NT2/D1 (cell line): ENCODE results near the gene BCKDHB.
A peak's percentile ranks its signal among the peaks of the same experiment; 100 is the strongest.

Experiments used
- DNase-seq: peaks from one replicate; pipeline ENCODE4 v3.0.0-alpha.2; 2011; ENCODE audit warnings: low read depth, low spot score
- H3K27me3 ChIP-seq: 2 replicates; pipeline ENCODE4 v1.6.0; 2011; ENCODE audit warnings: mild to moderate bottlenecking; ENCODE audit not compliant: insufficient read length, insufficient read depth
- H3K36me3 ChIP-seq: 2 replicates; pipeline ENCODE4 v1.6.1; 2011; ENCODE audit warnings: mild to moderate bottlenecking, low read length, mixed read lengths; ENCODE audit not compliant: insufficient read depth, insufficient read length
- H3K4me1 ChIP-seq: 2 replicates; pipeline ENCODE4 v1.5.1; 2011; ENCODE audit not compliant: insufficient read depth, insufficient read length
- H3K4me3 ChIP-seq: 2 replicates; pipeline ENCODE4 v1.5.1; 2011; ENCODE audit warnings: low read depth; ENCODE audit not compliant: insufficient read length
- H3K9ac ChIP-seq: 2 replicates; pipeline ENCODE4 v1.6.0; 2011; ENCODE audit warnings: low read depth; ENCODE audit not compliant: insufficient read length
- H3K9me3 ChIP-seq: 2 replicates; pipeline ENCODE4 v1.5.1; 2011; ENCODE audit warnings: mild to moderate bottlenecking, low read length; ENCODE audit not compliant: insufficient read depth
- SUZ12 ChIP-seq: IDR thresholded peaks from 2 replicates; pipeline ENCODE4 v1.6.1; 2011; ENCODE audit not compliant: insufficient read length, insufficient read depth; ENCODE audit errors: extremely low read depth
- YY1 ChIP-seq: IDR thresholded peaks from 2 replicates; pipeline ENCODE4 v1.6.1; 2011; ENCODE audit not compliant: insufficient read length, insufficient read depth
- ZNF274 ChIP-seq: IDR thresholded peaks from 2 replicates; pipeline ENCODE4 v1.6.1; 2011; ENCODE audit warnings: mild to moderate bottlenecking, low read depth, low read length

Gene BCKDHB

DNA sequence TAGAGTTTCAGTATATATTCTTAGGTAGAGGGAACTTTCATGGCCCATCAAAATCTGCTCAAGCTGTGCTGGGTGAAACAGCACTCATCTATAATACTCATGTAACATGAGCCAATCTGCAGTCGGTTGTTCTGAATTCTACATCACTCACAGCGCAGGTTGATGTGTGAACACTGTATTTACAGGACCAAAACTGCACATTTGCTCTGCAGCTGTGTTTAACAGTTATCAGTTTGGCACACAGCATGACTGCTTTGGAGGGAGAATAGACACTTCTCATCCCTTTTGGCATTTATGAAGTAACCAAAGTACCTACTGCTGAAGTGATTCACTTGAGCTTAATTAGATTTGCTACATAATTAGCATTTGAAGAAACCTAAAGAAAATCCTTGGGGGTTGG, 225.1 kb downstream of the BCKDHB start:
- Histone ChIP-seq H3K4me3 (no peak overlapping the region), H3K36me3 (no peaks in the 10 kb centered on the region), H3K4me1 (no peaks in the 10 kb centered on the region), H3K9me3 (no peaks in the 10 kb centered on the region), H3K9ac (no peak overlapping the region), H3K27me3 (no peaks in the 10 kb centered on the region)
- DNase-seq = no peak
- TF ChIP-seq SUZ12 = no peak
- TF ChIP-seq YY1 = no peak
- TF ChIP-seq ZNF274 = no peak

DNA sequence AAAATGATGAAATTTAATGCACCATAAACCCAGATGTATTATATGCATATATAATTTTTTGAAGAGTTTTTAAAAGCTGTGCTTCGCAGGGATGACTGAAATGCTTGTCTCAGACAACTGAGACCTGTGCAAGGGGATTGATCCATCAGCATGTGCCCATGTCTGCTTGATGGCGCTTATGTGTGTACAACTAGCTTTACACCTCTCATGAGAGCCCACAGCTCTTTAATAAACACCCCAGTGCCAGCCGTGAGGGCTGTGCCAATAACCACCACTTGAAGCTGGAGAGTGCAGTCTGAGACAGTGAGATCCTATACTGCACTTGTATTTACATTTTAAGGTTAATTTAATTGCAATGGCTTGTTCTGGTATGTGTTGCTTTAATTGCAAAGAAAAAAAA, 225.5 kb downstream of the BCKDHB start:
- no peaks in the 10 kb centered on the region for H3K9me3 ChIP-seq
- TF ChIP-seq ZNF274 (no peak), SUZ12 (no peak), YY1 (no peak)
- H3K4me3 ChIP-seq = no peak overlapping the region
- H3K4me1 ChIP-seq = no peaks in the 10 kb centered on the region
- no peak overlapping the region for H3K9ac ChIP-seq
- H3K27me3 ChIP-seq = no peaks in the 10 kb centered on the region
- no peaks in the 10 kb centered on the region for H3K36me3 ChIP-seq
- DNase-seq = no peak

- Histone ChIP-seq H3K4me3 (no peak overlapping the region), H3K9me3 (no peaks in the 10 kb centered on the region), H3K9ac (no peak overlapping the region), H3K4me1 (no peaks in the 10 kb centered on the region), H3K36me3 (no peaks in the 10 kb centered on the region), H3K27me3 (no peaks in the 10 kb centered on the region)
- TF ChIP-seq YY1 (no peak), ZNF274 (no peak), SUZ12 (no peak)
- DNase-seq = no peak
Observed at GRCh38 chr6:80333342-80333741, 226.9 kb downstream of the BCKDHB start.

DNA sequence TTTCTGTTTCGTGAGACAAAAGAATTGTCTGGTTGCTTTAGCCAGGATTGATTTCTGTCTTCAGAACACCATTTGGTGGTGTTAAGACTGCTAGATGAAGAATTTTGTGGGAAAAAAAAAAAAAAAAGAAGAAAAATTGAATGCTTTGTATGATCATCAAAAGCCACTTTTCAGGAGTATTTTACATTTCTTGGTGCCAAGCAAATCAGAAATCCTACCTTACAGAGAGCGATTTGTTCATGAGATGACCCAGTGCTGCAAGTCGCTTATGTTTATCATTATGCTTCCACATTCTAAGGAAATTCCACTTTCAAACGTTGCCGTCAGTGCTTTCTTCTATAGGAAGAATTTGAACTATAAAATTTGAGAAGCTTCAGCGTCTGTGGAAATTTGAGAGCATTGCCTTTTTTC, 228.7 kb downstream of the BCKDHB start:
- no peak for DNase-seq
- H3K4me3 ChIP-seq = no peak overlapping the region
- no peaks in the 10 kb centered on the region for H3K4me1 ChIP-seq
- TF ChIP-seq ZNF274 (no peak), YY1 (no peak), SUZ12 (no peak)
- H3K9me3 ChIP-seq = no peaks in the 10 kb centered on the region
- no peaks in the 10 kb centered on the region for H3K36me3 ChIP-seq
- no peak overlapping the region for H3K9ac ChIP-seq
- no peaks in the 10 kb centered on the region for H3K27me3 ChIP-seq

GRCh38 chr6:80336911-80337310, 230.4 kb downstream of the BCKDHB start:
- no peak for DNase-seq
- TF ChIP-seq YY1 (no peak), SUZ12 (no peak), ZNF274 (no peak)
- Histone ChIP-seq H3K27me3 (no peaks in the 10 kb centered on the region), H3K4me3 (no peak overlapping the region), H3K36me3 (no peaks in the 10 kb centered on the region), H3K4me1 (no peaks in the 10 kb centered on the region), H3K9me3 (no peaks in the 10 kb centered on the region), H3K9ac (no peak overlapping the region)

DNA sequence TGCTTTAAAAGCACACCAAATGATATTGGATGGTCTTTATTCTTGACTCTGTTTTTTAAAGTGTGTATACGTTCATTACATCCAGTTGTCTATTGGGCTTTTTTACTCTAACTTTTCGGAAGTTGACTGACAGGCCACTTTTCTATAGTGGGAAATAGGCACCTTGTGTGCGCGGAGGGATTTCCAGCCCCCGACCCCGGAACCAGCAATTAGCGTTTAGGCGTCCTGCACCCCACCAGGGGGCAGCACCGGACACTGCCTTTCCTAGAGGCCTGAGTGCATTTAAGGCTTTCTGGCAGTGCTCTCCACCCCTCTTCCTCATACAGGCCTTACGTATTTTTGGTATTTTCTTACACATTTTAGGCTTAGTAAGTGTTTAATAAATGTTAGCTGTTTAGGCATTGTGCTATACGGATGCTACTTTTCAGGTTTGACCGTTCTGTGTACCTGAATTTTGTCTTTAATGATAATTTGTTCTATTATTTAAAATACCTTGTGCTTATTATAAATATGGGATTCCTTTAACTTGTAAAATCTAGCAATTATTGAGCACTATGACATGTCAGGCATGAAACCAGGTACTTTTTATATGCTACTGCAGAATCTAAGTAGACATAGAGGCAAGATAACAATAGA, 231.8 kb downstream of the BCKDHB start:
- no peaks in the 10 kb centered on the region for H3K36me3 ChIP-seq
- H3K27me3 ChIP-seq = no peaks in the 10 kb centered on the region
- H3K4me3 ChIP-seq = no peak overlapping the region
- no peaks in the 10 kb centered on the region for H3K4me1 ChIP-seq
- TF ChIP-seq SUZ12 (no peak), ZNF274 (no peak), YY1 (no peak)
- peak; percentile 51 for DNase-seq
- no peaks in the 10 kb centered on the region for H3K9me3 ChIP-seq
- H3K9ac ChIP-seq = no peak overlapping the region

DNA sequence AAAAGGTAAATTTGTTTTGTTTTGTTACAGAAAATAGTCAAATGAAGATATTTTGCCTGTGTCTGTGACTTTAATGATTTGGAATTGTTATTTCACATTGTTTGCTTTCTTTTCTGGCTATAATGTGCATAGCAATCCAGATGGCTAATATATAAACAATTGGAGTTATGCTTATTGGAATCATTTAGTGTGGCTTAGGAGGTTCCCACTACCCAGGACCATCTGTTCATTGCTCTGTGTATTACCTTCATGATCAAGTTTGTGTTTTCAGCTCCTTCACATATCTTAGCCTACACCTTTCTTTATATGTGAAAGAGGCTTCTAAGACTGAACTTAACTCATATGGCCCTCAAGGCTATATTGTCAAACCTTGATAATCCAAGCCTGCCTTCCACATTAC, 232.9 kb downstream of the BCKDHB start:
- TF ChIP-seq YY1 (no peak), ZNF274 (no peak), SUZ12 (no peak)
- no peaks in the 10 kb centered on the region for H3K9me3 ChIP-seq
- no peak overlapping the region for H3K9ac ChIP-seq

More for the DNA sequence above, 232.9 kb downstream of the BCKDHB start:
- no peak for DNase-seq
- no peaks in the 10 kb centered on the region for H3K4me1 ChIP-seq
- no peak overlapping the region for H3K4me3 ChIP-seq
- H3K27me3 ChIP-seq = no peaks in the 10 kb centered on the region
- H3K36me3 ChIP-seq = no peaks in the 10 kb centered on the region
